Neural cell (in vitro differentiated cells): ENCODE results near the gene TEX38. TPM values are rescaled to one million over a fixed set of nuclear protein-coding genes. Genes with fewer than 3 reads are reported as not detected.

Source experiments
- H2AFZ ChIP-seq: fragments of 200-600, 300-800 bp; sonication (generic), shearing (Covaris generic); 2 replicates; pipeline ENCODE4 v1.6.0; 2014; ENCODE audit warnings: low read depth, mild to moderate bottlenecking, antibody characterized with exemption, low read length, moderate library complexity
- H3F3A ChIP-seq: fragments of 200-600 bp; shearing (Covaris generic); 2 replicates; pipeline ENCODE4 v1.6.1; 2016; ENCODE audit warnings: mild to moderate bottlenecking, moderate library complexity, mixed read lengths, antibody characterized with exemption, low read length; ENCODE audit not compliant: insufficient read depth, poor library complexity, severe bottlenecking
- H3K27ac ChIP-seq: fragments of 200-600, 300-800 bp; sonication (generic), shearing (Covaris generic); 2 replicates; pipeline ENCODE4 v1.5.1; 2014; ENCODE audit warnings: mild to moderate bottlenecking, low read length, moderate library complexity
- H3K27me3 ChIP-seq: fragments of 300-800, 200-600 bp; sonication (generic), shearing (Covaris generic); 2 replicates; pipeline ENCODE4 v1.6.0; 2014; ENCODE audit warnings: mild to moderate bottlenecking, low read depth, low read length, moderate library complexity; ENCODE audit not compliant: insufficient read depth
- H3K36me3 ChIP-seq: fragments of 300-800, 200-600 bp; sonication (generic), shearing (Covaris generic); 2 replicates; pipeline ENCODE4 v1.5.1; 2014; ENCODE audit warnings: mild to moderate bottlenecking, antibody characterized with exemption, low read length, moderate library complexity; ENCODE audit not compliant: insufficient read depth
- H3K4me2 ChIP-seq: fragments of 300-800, 200-600 bp; sonication (generic), shearing (Covaris generic); 2 replicates; pipeline ENCODE4 v1.6.0; 2014; ENCODE audit warnings: mild to moderate bottlenecking, low read length
- H3K4me3 ChIP-seq: fragments of 300-800, 200-600 bp; sonication (generic), shearing (Covaris generic); 2 replicates; pipeline ENCODE4 v1.5.1; 2014; ENCODE audit warnings: mild to moderate bottlenecking, low read length, moderate library complexity
- H3K79me2 ChIP-seq: fragments of 200-600 bp; shearing (Covaris generic); replicated peaks from 2 replicates; pipeline ENCODE4 v1.6.0; 2014; ENCODE audit warnings: mild to moderate bottlenecking, low read length, moderate library complexity; ENCODE audit not compliant: insufficient read depth
- H3K9ac ChIP-seq: fragments of 300-800, 200-600 bp; sonication (generic), shearing (Covaris generic); 2 replicates; pipeline ENCODE4 v1.6.1; 2016; ENCODE audit warnings: mild to moderate bottlenecking, low read length, mixed read lengths
- H3K9me2 ChIP-seq: fragments of 200-600 bp; shearing (Covaris generic); 2 replicates; pipeline ENCODE4 v1.6.1; 2016; ENCODE audit warnings: mild to moderate bottlenecking, low read length, mixed read lengths; ENCODE audit not compliant: insufficient read depth
- H3K9me3 ChIP-seq: fragments of 200-600, 300-800 bp; sonication (generic), shearing (Covaris generic); 2 replicates; pipeline ENCODE4 v1.6.1; 2016; ENCODE audit warnings: mild to moderate bottlenecking, mixed run types, low read length, moderate library complexity, mixed read lengths
- H4K20me1 ChIP-seq: fragments of 200-600 bp; shearing (Covaris generic); 2 replicates; pipeline ENCODE4 v1.6.1; 2016; ENCODE audit warnings: mild to moderate bottlenecking, mixed run types; ENCODE audit not compliant: insufficient read depth
- EP300 ChIP-seq: fragments of 450-650 bp; conservative IDR thresholded peaks from 2 replicates; pipeline ENCODE4 v1.6.1; 2014; ENCODE audit warnings: antibody characterized with exemption, mild to moderate bottlenecking, moderate library complexity; ENCODE audit not compliant: poor library complexity, severe bottlenecking
- EZH2 ChIP-seq: fragments of 200-600, 300-800 bp; shearing (Covaris generic), sonication (generic); IDR thresholded peaks from 2 replicates; pipeline ENCODE4 v1.6.1; 2014; ENCODE audit warnings: antibody characterized with exemption, low read length, borderline replicate concordance, mild to moderate bottlenecking; ENCODE audit not compliant: insufficient read depth, poor library complexity, severe bottlenecking
- MXI1 ChIP-seq: fragments of 450-650 bp; conservative IDR thresholded peaks from 2 replicates; pipeline ENCODE4 v1.6.1; 2014; ENCODE audit warnings: antibody characterized with exemption, mild to moderate bottlenecking; ENCODE audit not compliant: poor library complexity, severe bottlenecking
- POLR2AphosphoS5 ChIP-seq: IDR thresholded peaks from 2 replicates; pipeline ENCODE4 v1.6.1; 2012
- RAD21 ChIP-seq: fragments of 450-650 bp; conservative IDR thresholded peaks from 2 replicates; pipeline ENCODE4 v1.6.1; 2014; ENCODE audit warnings: antibody characterized with exemption, mild to moderate bottlenecking, moderate library complexity
- SMC3 ChIP-seq: fragments of 450-650 bp; conservative IDR thresholded peaks from 2 replicates; pipeline ENCODE4 v1.6.1; 2014; ENCODE audit warnings: antibody characterized with exemption, mild to moderate bottlenecking, moderate library complexity; ENCODE audit not compliant: poor library complexity
- TAF1 ChIP-seq: IDR thresholded peaks from 2 replicates; pipeline ENCODE4 v1.6.1; 2012; ENCODE audit warnings: low read depth
- polyA plus RNA-seq: library from polyadenylated mRNA; depleted of rRNA; stranded (reverse); fragments of >200 nt; gene quantifications from 2 replicates; pipeline ENCODE4 v1.2.3, GENCODE V29; 2014
- TF ChIP-seq, protein P1 (sequence below): IDR thresholded peaks from 2 replicates; pipeline ENCODE4 v1.6.1; 2012; ENCODE audit warnings: borderline replicate concordance
- TF ChIP-seq, protein P2 (sequence below): fragments of 450-650 bp; IDR thresholded peaks from 2 replicates; pipeline ENCODE4 v1.5.1; 2014; ENCODE audit warnings: antibody characterized with exemption, mild to moderate bottlenecking, moderate library complexity; ENCODE audit not compliant: poor library complexity, severe bottlenecking

Gene TEX38
- polyA plus RNA-seq, 1 donor from 2014 or later: not detected

DNA sequence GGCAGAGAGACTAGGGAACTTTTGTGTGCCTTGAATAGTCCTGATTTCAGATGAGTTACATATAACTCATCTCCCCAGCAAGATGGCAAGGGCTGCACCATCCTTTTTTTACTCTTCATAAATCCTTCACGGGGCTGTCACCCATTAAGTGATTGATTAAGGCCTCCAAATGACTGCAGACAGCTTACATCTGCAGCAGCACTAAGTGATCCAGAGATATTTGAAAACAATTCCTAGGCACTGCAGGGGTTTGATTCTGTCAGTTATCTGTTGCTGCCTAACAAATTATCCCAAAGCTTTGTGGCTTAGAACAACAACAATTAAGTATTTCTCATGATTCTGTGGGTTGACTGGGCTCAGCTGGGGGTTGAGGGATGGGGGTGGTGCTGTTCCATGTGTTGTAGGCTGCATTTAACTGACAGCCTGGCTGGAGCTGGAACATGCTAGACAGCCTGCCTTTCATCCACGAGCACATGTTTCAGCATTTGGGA lies 19.3 kb downstream of the TEX38 start:
- H3K36me3 ChIP-seq: peaks cover 24% of the 10 kb centered on the region
- no peak overlapping the region for H3K27ac ChIP-seq
- TF ChIP-seq TAF1 (no peak), MXI1 (no peak), POLR2AphosphoS5 (no peak), RAD21 (no peak), EP300 (no peak), SMC3 (no peak), EZH2 (no peak)
- TF ChIP-seq, protein P1, sequence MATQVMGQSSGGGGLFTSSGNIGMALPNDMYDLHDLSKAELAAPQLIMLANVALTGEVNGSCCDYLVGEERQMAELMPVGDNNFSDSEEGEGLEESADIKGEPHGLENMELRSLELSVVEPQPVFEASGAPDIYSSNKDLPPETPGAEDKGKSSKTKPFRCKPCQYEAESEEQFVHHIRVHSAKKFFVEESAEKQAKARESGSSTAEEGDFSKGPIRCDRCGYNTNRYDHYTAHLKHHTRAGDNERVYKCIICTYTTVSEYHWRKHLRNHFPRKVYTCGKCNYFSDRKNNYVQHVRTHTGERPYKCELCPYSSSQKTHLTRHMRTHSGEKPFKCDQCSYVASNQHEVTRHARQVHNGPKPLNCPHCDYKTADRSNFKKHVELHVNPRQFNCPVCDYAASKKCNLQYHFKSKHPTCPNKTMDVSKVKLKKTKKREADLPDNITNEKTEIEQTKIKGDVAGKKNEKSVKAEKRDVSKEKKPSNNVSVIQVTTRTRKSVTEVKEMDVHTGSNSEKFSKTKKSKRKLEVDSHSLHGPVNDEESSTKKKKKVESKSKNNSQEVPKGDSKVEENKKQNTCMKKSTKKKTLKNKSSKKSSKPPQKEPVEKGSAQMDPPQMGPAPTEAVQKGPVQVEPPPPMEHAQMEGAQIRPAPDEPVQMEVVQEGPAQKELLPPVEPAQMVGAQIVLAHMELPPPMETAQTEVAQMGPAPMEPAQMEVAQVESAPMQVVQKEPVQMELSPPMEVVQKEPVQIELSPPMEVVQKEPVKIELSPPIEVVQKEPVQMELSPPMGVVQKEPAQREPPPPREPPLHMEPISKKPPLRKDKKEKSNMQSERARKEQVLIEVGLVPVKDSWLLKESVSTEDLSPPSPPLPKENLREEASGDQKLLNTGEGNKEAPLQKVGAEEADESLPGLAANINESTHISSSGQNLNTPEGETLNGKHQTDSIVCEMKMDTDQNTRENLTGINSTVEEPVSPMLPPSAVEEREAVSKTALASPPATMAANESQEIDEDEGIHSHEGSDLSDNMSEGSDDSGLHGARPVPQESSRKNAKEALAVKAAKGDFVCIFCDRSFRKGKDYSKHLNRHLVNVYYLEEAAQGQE: no peak
- TF ChIP-seq, protein P2, sequence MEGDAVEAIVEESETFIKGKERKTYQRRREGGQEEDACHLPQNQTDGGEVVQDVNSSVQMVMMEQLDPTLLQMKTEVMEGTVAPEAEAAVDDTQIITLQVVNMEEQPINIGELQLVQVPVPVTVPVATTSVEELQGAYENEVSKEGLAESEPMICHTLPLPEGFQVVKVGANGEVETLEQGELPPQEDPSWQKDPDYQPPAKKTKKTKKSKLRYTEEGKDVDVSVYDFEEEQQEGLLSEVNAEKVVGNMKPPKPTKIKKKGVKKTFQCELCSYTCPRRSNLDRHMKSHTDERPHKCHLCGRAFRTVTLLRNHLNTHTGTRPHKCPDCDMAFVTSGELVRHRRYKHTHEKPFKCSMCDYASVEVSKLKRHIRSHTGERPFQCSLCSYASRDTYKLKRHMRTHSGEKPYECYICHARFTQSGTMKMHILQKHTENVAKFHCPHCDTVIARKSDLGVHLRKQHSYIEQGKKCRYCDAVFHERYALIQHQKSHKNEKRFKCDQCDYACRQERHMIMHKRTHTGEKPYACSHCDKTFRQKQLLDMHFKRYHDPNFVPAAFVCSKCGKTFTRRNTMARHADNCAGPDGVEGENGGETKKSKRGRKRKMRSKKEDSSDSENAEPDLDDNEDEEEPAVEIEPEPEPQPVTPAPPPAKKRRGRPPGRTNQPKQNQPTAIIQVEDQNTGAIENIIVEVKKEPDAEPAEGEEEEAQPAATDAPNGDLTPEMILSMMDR: no peak

DNA sequence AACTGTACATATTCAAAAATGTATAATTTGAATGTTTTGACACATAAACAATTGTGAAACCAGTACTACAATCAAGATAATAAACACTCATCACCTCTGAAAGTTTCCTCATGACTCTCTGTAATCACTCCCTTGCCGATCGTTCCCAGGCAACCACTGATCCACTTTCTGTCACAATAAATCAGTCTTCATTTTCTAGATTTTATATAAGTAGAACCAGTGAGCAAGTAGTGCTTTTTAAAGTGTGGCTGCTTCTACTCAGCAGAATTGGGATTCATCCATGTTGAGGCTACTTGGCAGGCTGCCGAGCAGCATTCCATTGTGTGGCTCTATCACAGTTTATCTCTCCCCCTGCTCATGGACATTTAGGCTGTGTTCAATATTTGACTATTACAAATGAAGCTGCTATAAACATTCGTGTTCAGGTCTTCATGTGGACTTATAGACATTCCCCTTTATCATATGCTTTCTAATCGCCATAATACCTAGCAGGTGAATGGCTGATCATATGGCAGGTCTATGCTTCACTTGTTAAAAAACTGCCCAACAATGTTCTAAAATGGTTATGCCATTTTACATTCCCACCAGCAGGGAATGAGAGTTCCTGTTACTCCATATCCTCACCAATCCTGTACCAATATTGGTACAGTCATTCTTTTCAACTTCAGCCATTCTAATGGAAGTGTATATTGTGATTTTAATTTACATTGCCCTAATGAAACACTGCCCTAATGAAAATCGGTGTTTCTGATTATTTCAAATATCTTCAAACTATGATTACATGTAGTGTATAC lies 20.5 kb downstream of the TEX38 start:
- no peak overlapping the region for H3K27ac ChIP-seq
- no peaks in the 10 kb centered on the region for H3K9me3 ChIP-seq
- TF ChIP-seq, protein P2: no peak
- TF ChIP-seq POLR2AphosphoS5: no peak
- peaks cover 14% of the 10 kb centered on the region for H3K36me3 ChIP-seq
- H3F3A ChIP-seq: no peaks in the 10 kb centered on the region
- no peaks in the 10 kb centered on the region for H3K79me2 ChIP-seq
- no peaks in the 10 kb centered on the region for H4K20me1 ChIP-seq
- H3K4me2 ChIP-seq: no peak overlapping the region
- H3K4me3 ChIP-seq: no peak overlapping the region
- H3K27me3 ChIP-seq: no peaks in the 10 kb centered on the region
- no peaks in the 10 kb centered on the region for H3K9me2 ChIP-seq
- H2AFZ ChIP-seq: no peak overlapping the region
- H3K9ac ChIP-seq: no peak overlapping the region

More for the DNA sequence above, 19.3 kb downstream of the TEX38 start:
- no peaks in the 10 kb centered on the region for H3K9me2 ChIP-seq
- no peak overlapping the region for H3K9ac ChIP-seq
- H4K20me1 ChIP-seq: no peaks in the 10 kb centered on the region
- H3F3A ChIP-seq: no peaks in the 10 kb centered on the region
- H3K4me3 ChIP-seq: no peak overlapping the region
- no peak overlapping the region for H2AFZ ChIP-seq
- no peaks in the 10 kb centered on the region for H3K27me3 ChIP-seq
- H3K79me2 ChIP-seq: no peaks in the 10 kb centered on the region
- no peaks in the 10 kb centered on the region for H3K9me3 ChIP-seq
- no peak overlapping the region for H3K4me2 ChIP-seq
